ACC112 (cell line): ENCODE data around the gene RAB4A.

ENCODE experiments used
- H2AFZ ChIP-seq: fragments of 200-600 bp; sonication (generic); one replicate; pipeline ENCODE4 v1.6.0; 2017; ENCODE audit warnings: antibody characterized with exemption, low read length; ENCODE audit not compliant: unreplicated experiment
- H3K27ac ChIP-seq: fragments of 200-600 bp; sonication (generic); 2 replicates; pipeline ENCODE4 v1.5.1; 2014; ENCODE audit warnings: low read depth, mild to moderate bottlenecking, antibody characterized with exemption, low read length, moderate library complexity
- H3K27me3 ChIP-seq: fragments of 200-600 bp; sonication (generic); 2 replicates; pipeline ENCODE4 v1.6.1; 2014; ENCODE audit warnings: mild to moderate bottlenecking, antibody characterized with exemption, low read length, moderate library complexity, mixed read lengths; ENCODE audit not compliant: insufficient read depth
- H3K36me3 ChIP-seq: fragments of 200-600 bp; sonication (generic); 2 replicates; pipeline ENCODE4 v1.6.1; 2016; ENCODE audit warnings: mild to moderate bottlenecking, antibody characterized with exemption, low read length, moderate library complexity, mixed read lengths; ENCODE audit not compliant: insufficient read depth
- H3K4me1 ChIP-seq: fragments of 200-600 bp; sonication (generic); one replicate; pipeline ENCODE4 v1.6.1; 2016; ENCODE audit warnings: low read length, mixed read lengths; ENCODE audit not compliant: insufficient read depth, unreplicated experiment, control insufficient read depth
- H3K4me3 ChIP-seq: fragments of 200-600 bp; sonication (generic); 2 replicates; pipeline ENCODE4 v1.5.1; 2014; ENCODE audit warnings: mild to moderate bottlenecking, low read depth, low read length
- H3K79me2 ChIP-seq: fragments of 200-600 bp; sonication (generic); one replicate; pipeline ENCODE4 v1.6.0; 2016; ENCODE audit warnings: low read length; ENCODE audit not compliant: control insufficient read depth, unreplicated experiment, insufficient read depth

The RAB4A gene

DNA sequence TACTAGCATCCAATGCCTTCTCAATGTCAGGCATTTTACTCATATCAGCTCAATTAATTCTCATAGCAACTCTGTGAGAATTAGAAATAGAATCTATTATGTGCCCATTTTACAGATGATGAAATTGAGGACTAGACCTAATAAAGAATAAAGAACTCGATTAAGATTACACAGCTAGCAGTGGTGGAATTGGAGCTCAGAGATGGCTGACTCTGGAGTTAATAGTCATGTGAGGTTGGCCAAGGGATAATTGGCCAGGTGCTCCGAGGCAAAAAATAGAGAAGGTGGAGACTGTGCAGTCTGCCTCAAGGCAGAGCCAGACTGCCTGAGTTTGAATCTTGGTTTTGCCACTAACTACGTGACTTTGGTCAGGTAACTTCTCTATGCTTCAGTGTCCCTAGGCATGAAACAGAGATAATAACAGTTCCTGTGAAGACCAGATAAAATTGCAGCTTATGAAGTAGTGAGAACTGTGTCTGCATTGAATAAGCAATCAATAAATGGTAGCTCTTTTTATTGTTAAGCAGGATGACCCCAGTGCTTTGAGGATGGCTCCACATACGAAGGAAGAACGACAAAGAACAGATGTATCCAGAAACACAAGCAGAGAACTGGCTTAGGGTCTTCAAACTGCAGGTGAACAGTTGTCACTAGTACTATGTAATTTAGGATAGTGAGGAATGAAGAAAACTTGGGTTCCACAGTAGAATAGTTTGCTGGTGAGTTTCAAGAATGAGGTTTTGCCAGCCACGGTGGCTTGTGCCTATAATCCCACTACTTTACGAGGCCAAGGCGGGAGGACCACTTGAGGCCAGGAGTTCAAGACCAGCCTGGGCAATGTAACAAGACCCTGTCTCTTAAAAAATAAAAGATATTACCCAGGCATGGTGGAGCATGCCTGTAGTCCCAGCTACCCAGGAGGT lies 78.8 kb downstream of the RAB4A start:
- H3K4me1 ChIP-seq, result no peaks in the 10 kb centered on the region
- no peak overlapping the region for H3K27ac ChIP-seq
- H2AFZ ChIP-seq, result no peak overlapping the region
- H3K36me3 ChIP-seq, result no peaks in the 10 kb centered on the region
- H3K79me2 ChIP-seq, result no peaks in the 10 kb centered on the region
- no peak overlapping the region for H3K4me3 ChIP-seq
- peaks cover 56% of the 10 kb centered on the region for H3K27me3 ChIP-seq

GRCh38 chr1:229352975-229353374 lies 82.1 kb downstream of the RAB4A start:
- Histone ChIP-seq H3K4me3 (no peak overlapping the region), H3K4me1 (no peaks in the 10 kb centered on the region), H3K27ac (no peak overlapping the region), H3K36me3 (no peaks in the 10 kb centered on the region), H3K27me3 (peaks cover 64% of the 10 kb centered on the region), H2AFZ (no peak overlapping the region), H3K79me2 (no peaks in the 10 kb centered on the region)

- no peaks in the 10 kb centered on the region for H3K79me2 ChIP-seq
- H3K36me3 ChIP-seq, result no peaks in the 10 kb centered on the region
- no peak overlapping the region for H3K27ac ChIP-seq
- H3K27me3 ChIP-seq, result peaks cover 73% of the 10 kb centered on the region
- no peak overlapping the region for H3K4me3 ChIP-seq
- H3K4me1 ChIP-seq, result no peaks in the 10 kb centered on the region
- no peak overlapping the region for H2AFZ ChIP-seq
Observed at GRCh38 chr1:229354226-229354625, 83.3 kb downstream of the RAB4A start.
